Left ventricle myocardium superior (tissue), 1 donor: ENCODE measurements around the gene ZNF710. TPM values are rescaled to one million over a fixed set of nuclear protein-coding genes. Genes with fewer than 3 reads are reported as not detected.
A peak's percentile ranks its signal among the peaks of the same experiment; 100 is the strongest.
"Not testable (repeated sequence)": the region's sequence is repeated elsewhere in the genome, so short reads cannot be mapped to it uniquely, and the experiment has no call there.

Experiments used
- ATAC-seq: fragments of 200-7000 bp; cut with Tn5 transposase; one replicate; pipeline ENCODE4 v1.9.1; 2020; ENCODE audit warnings: mild to moderate bottlenecking, moderate library complexity
- DNase-seq: peaks from one replicate; pipeline ENCODE4 v3.0.0-alpha.2; 2020
- intact Hi-C: fragments of 100-400 bp; cut with micrococcal nuclease; formaldehyde crosslinking; loops from one replicate; pipeline ENCODE4 v1.11.0; 2022
- microRNA-seq: library from miRNA; unstranded; fragments of <30 nt; microRNA quantifications from one replicate; pipeline ENCODE4 v1.2.0, GENCODE V29; 2020; ENCODE audit warnings: borderline number of aligned reads
- total RNA-seq: library from RNA; stranded (reverse); fragmentation: NEBNext Ultra II Directional; extraction: Animal tissue kit (Norgen Biotek cat#: 25700); gene quantifications from one replicate; pipeline ENCODE4 v1.2.1, GENCODE V29; 2021
- donor health status: DM: no; HTN: yes; CAD: no; lungs with severe emphysema.

Gene ZNF710
- total RNA-seq, 1 donor from 2014 or later = 6.1 TPM

- intact Hi-C loops, ATAC-seq, DNase-seq: not testable (repeated sequence)
These were observed 108.1 kb downstream of the ZNF710 start for GRCh38 chr15:90109163-90109751.

- intact Hi-C loops = no loop called here
- ATAC-seq = no peak
These were observed 112.0 kb downstream of the ZNF710 start for GRCh38 chr15:90113166-90113565.

GRCh38 chr15:90114451-90114901 is 113.4 kb downstream of the ZNF710 start:
- intact Hi-C loops = no loop called here
- ATAC-seq (no peak), DNase-seq (no peak)

More at GRCh38 chr15:90113166-90113565, 112.0 kb downstream of the ZNF710 start:
- DNase-seq = no peak

GRCh38 chr15:90115783-90116182 is 114.7 kb downstream of the ZNF710 start:
- intact Hi-C loops = no loop called here
- ATAC-seq (no peak), DNase-seq (no peak)

- intact Hi-C loops = no loop called here
- DNase-seq = no peak
- ATAC-seq = no peak
These were observed 118.2 kb downstream of the ZNF710 start for GRCh38 chr15:90119367-90119766.

GRCh38 chr15:90121086-90121485 is 120.0 kb downstream of the ZNF710 start:
- DNase-seq (no peak), ATAC-seq (no peak)
- intact Hi-C loops = no loop called here

- intact Hi-C loops = no loop called here
- no peak for ATAC-seq
- no peak for DNase-seq
These were observed 123.4 kb downstream of the ZNF710 start for GRCh38 chr15:90124507-90124906.

- ATAC-seq = peak; percentile 2
- intact Hi-C loops = no loop called here
- no peak for DNase-seq
These were observed 124.9 kb downstream of the ZNF710 start for GRCh38 chr15:90126022-90126421.

- intact Hi-C loops = no loop called here
- ATAC-seq (peak; percentile 93), DNase-seq (peak; percentile 84)
These were observed 125.7 kb downstream of the ZNF710 start for GRCh38 chr15:90126596-90127435.

- intact Hi-C loops = no loop called here
- DNase-seq = no peak
- no peak for ATAC-seq
These were observed 129.2 kb downstream of the ZNF710 start for GRCh38 chr15:90130291-90130690.

Small RNAs within 50 kb of the gene (microRNA-seq; reads per million reads assigned to microRNA genes)
- gene MIR3174 = not detected

Other genes starting within 250 kb of the ZNF710 start
- 0.20 TPM for gene MESP2, start 225.0 kb upstream of the ZNF710 start, total RNA-seq
- gene ANPEP, start 186.5 kb upstream of the ZNF710 start, total RNA-seq = 7.7 TPM
- 46.6 TPM for gene AP3S2, start 107.3 kb upstream of the ZNF710 start, total RNA-seq
- 11.3 TPM for gene ARPIN, start 88.4 kb upstream of the ZNF710 start, total RNA-seq
- 1,172 TPM for gene IDH2, start 101.1 kb downstream of the ZNF710 start, total RNA-seq
- 23.9 TPM for gene SEMA4B, start 200.0 kb downstream of the ZNF710 start, total RNA-seq
- gene CIB1, start 232.6 kb downstream of the ZNF710 start, total RNA-seq = 71.7 TPM
- gene GDPGP1, start 232.9 kb downstream of the ZNF710 start, total RNA-seq = 13.8 TPM
- 0.20 TPM for gene TTLL13, start 248.2 kb downstream of the ZNF710 start, total RNA-seq